NCI-H82 treated with DMSO at 0.1 percent for 48 hours (cell line): Measurements from ENCODE around the gene TAF1B.

ENCODE experiments used
- DNase-seq: peaks from one replicate; lab custom pipeline; 2025; ENCODE audit not compliant: unreplicated experiment; lab: John Stamatoyannopoulos, UW

TAF1B gene

GRCh38 chr2:9807555-9808305, 35.5 kb upstream of the TAF1B start:
- DNase-seq, result no peak

- no peak for DNase-seq
Observed at GRCh38 chr2:9808334-9809063, 34.8 kb upstream of the TAF1B start.

- DNase-seq, result no peak
Observed at GRCh38 chr2:9809064-9809356, 34.3 kb upstream of the TAF1B start.

DNA sequence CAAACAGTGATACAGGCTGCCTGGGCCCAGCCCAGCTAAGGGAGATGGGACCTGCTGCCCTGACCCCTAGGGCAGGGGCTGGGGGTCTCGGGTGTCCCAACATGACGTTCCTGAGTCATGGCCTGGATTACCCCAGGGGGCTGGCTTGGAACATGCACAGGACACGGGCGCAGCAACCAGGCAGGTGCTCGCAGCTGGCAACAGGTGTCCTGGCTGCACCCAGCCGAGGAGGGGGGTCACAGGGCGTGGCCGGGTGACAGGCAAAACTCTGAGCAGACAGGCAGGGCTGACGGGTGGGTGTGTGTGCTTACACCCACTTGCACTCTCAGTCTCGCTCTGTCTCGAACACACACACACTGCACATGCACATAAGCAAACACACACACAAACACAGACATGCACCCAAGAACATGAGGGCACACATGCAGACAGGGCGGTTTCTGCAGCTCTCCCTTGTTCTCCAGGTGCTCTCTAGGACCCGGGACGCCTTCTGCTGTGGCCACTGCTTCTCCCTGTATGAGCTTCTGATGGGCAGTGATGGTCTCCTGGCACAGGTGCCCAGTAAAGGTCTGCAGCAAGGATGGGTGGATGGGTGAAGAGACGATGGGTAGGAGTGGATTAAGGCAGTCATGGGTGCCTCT, 33.7 kb upstream of the TAF1B start:
- DNase-seq, result no peak

- no peak for DNase-seq
Observed at GRCh38 chr2:9811216-9811615, 32.1 kb upstream of the TAF1B start.

DNA sequence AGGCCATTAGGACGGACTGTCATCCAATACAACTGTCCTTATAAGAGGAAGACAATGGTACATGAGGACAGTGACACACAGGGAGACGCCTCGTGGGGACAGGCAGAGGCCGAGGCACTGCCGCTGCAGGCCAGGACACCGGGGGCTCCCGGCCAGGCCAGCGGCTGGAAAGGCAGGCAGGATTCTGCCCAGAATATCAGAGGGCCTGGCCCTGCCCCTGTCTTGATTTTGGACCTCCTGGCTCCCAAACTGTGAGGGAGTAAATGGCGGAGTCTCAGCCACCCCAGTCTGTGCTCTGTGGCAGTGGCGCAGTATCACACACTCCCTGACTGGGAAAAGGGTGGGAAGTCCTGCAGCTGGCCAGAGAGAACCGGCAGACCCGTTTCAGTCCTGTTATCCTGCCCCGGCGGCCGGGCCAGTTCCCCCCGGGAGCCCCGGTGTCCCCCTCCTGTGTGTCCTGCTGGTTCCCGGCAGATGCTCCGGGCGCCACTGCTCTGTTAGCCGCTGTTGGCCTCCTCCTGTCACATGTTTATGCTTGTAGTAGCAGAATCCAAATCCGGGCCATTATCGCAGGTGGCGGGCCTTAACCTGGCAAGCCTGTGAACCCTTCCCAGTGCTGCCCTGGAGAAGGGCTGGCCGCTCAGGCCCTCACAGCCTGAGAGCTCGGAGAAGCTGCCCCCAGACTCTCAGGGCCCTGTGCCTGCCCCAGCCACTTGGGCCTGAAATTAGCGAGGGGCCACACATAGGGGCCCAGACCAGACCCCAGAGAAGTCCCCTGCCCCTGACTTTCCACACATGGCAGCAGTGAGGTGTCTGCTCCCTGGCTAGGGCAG, 31.4 kb upstream of the TAF1B start:
- DNase-seq, result no peak

- DNase-seq, result no peak
Observed at GRCh38 chr2:9812945-9813311, 30.3 kb upstream of the TAF1B start.

GRCh38 chr2:9813312-9814128, 29.8 kb upstream of the TAF1B start:
- DNase-seq, result peak; percentile 53

DNA sequence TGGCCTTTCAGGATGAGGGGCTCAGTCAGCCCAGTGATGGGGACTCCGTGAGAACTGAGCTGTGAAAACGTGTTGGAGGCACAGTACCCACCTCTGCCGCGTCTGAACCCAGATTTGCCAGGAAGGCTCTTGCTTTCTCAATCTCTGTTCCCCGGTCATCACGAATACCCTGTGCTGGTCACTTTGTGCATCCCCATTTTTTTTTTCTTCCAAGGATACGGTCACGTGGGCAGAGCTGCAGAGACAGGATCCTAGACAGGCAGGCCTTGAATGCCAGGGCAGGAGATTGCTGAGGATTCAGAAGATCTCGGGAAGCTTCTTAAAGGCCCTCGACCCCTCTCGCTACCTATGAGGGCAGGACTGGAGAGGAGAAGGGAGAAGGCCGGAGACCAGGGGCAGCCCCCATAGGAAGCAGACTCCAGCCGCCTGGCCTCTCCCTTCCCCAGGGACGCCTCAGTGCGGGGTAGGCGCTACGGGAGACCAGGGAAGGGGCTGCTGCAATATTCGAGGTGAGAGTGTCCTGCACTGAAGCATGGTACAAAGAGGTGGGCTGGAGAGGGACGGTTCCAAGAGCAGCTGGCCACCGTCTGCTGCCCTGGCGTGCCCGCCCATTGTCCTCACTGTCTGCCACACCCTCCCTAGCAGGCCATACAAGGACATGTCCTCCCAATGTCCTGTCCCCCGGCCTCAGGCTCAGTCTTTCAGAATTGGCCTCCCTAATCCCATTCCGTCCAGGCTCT, 29.0 kb upstream of the TAF1B start:
- DNase-seq, result no peak

GRCh38 chr2:9815076-9815475, 28.2 kb upstream of the TAF1B start:
- DNase-seq, result no peak

GRCh38 chr2:9815844-9816279, 27.4 kb upstream of the TAF1B start:
- no peak for DNase-seq

- DNase-seq, result no peak
Observed at GRCh38 chr2:9818097-9818496, 25.2 kb upstream of the TAF1B start.

GRCh38 chr2:9819551-9819950, 23.7 kb upstream of the TAF1B start:
- DNase-seq, result no peak

GRCh38 chr2:9820020-9820973, 23.0 kb upstream of the TAF1B start:
- no peak for DNase-seq

DNA sequence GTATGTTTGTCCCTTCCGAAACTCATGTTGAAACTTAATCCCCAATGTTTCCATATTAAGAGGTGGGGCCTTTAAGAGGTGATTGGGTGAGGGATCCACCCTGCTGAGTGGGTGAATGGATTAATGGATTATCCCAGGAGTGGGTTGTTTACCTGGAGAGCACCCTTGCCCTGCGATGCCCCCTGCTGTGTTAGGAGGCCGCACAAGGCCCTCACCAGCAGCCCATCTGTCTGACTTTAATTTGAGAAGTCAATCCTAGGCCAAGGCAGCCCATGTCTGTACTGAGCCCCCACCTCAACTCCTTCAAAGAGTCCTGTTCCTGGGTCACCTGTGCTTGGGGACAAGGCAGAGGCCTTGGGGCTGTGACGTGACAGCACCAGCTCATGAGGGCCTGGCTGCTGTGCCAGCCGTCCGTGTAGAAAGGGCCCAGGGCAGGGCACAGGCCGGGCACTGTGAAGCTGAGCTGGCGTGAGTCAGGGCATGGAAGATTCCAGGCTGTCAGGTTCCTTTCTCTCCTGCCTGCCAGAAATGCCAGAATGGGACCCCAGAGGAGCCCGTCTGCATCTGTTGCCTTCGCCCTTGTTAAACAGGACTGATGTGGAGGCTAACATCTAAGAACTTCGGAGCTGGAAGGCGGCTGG, 21.3 kb upstream of the TAF1B start:
- peak; percentile 92 for DNase-seq

GRCh38 chr2:9824441-9824840, 18.8 kb upstream of the TAF1B start:
- no peak for DNase-seq

- DNase-seq, result peak; percentile 52
Observed at GRCh38 chr2:9824956-9825720, 18.1 kb upstream of the TAF1B start.

DNA sequence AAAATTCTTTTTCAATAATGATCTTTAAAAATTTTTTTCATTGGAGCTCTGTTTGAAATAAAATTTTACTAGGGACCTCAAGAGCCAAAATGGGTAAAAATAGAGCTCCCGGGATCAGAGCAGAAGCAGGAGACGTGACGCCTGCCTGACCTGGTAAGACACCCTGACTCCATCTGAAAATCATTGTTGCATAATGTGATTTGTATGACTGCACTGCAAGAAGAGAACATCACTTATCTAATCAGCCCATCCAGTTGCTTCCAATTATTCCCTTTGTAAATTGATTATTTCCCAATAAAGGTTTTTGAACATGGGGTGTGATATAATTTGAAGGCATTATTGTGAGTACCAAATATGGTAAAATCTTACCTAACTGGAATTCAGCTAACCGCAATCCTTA, 17.1 kb upstream of the TAF1B start:
- no peak for DNase-seq
